GM19372 (cell line): ENCODE data around the gene RNASE8.

Experiments
- ATAC-seq: cut with Tn5 transposase; IDR thresholded peaks from one replicate; pipeline ENCODE4 v1.9.1; 2021; ENCODE audit warnings: mild to moderate bottlenecking, low read depth, moderate library complexity; ENCODE audit not compliant: unreplicated experiment

Gene RNASE8

DNA sequence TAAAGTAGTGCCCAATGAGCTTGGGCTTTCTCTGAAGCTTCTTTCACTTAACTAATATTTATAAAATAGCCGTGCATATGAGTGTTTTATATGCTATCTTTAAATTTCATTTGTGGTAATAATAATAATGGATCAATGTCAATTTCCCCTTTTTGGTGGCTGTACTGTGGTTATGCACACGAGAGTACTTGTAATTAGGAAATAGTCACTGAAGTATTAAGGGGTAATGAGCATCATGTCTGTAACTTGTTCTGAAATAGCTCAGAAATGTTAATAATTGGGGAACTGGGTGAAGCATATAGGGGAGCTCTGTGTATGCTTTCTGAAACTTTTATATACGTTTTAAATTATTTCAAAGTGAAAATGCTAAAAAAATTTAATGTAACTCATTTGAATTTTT is 7.0 kb upstream of the RNASE8 start:
- no peak for ATAC-seq

DNA sequence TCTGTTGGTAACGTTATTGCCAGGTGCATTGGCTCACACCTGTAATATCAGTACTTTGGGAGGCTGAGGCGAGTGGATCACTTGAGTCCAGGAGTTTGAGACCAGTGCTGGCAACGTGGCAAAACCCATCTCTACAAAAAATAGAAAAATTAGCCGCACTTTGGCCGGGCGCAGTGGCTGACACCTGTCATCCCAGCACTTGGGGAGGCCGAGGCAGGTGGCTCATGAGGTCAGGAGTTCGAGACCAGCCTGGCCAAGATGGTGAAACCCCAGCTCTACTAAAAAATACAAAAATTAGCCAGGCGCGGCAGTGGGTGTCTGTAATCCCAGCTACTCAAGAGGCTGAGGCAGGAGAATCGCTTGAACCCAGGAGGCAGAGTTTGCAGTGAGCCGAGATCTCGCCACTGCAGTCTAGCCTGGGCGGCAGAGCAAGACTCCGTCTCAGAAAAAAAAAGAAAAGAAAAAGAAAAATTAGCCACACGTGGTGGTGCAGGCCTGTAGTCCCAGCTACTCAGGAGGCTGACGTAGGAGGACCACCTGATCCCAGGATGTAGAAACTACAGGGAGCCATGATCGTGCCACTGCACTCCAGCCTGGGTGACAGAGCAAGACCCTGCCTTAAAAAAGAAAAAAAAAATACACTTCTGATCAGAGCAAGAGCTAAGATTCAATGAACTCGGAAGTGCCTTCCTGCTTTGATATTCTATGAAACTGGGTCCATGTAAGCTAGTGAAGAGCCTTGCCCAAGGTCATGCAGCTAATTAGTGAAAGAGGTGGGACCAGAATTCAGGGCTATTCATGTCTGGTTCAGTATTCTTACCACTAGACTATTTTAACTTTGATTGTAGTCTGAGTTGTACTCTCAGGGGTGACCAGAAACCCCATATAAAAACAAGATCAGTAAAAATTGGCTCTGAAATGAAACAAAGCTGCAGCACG is 4.2 kb upstream of the RNASE8 start:
- no peak for ATAC-seq

GRCh38 chr14:21054123-21054767 is 3.4 kb upstream of the RNASE8 start:
- ATAC-seq = no peak

DNA sequence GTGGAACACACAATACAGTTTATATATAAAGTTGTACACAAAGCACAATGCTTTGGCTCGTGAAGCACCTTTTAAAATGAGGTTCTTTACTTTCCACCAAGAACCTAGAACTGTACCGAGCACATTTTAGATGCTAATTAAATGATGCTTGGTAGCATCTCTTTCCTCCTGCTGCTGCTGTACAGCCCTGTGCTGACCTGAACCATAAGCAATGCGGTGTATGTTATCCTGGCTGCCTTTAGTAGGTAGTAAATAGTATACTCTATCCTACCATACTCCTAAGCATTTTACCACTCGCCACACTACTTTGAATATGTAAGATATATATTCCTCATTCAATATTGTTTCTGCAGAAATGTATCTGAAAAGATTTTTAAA is 2.9 kb upstream of the RNASE8 start:
- no peak for ATAC-seq

DNA sequence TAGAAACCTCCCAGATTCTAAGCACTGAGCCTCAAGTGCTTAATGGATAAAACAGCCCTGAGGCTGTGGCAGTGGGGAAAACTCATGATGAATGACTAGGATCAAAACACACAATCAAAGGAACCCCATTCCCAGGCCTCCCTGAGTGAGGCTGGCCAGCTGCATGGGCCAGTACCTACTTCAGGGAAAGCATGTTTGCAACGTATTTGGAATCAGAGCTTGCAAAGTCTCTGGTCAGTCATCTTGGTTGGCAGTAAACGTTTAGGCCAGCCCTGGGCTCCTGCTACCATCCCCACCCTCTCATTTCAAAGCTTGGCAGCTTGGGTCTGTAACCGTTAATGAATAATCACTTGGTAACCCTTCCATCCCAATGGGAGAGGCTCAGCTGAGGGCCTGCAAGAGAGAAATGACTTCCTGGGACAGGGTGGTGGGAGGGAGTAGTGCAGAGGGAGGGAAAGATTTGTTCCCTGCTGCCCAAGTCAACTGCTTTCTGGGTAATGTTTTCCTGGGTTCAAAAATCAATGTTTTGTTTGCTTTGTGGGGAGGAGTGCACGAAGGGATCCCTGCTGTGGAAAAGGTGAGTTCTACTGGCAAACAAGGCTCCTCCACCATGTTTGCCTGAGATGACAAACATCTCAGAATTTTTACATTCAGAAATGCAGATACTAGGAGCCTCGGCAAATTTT is 2.0 kb upstream of the RNASE8 start:
- no peak for ATAC-seq

GRCh38 chr14:21056520-21057163 is 980 bp upstream of the RNASE8 start:
- no peak for ATAC-seq

GRCh38 chr14:21058903-21059302 is 1.3 kb downstream of the RNASE8 start:
- ATAC-seq = no peak

DNA sequence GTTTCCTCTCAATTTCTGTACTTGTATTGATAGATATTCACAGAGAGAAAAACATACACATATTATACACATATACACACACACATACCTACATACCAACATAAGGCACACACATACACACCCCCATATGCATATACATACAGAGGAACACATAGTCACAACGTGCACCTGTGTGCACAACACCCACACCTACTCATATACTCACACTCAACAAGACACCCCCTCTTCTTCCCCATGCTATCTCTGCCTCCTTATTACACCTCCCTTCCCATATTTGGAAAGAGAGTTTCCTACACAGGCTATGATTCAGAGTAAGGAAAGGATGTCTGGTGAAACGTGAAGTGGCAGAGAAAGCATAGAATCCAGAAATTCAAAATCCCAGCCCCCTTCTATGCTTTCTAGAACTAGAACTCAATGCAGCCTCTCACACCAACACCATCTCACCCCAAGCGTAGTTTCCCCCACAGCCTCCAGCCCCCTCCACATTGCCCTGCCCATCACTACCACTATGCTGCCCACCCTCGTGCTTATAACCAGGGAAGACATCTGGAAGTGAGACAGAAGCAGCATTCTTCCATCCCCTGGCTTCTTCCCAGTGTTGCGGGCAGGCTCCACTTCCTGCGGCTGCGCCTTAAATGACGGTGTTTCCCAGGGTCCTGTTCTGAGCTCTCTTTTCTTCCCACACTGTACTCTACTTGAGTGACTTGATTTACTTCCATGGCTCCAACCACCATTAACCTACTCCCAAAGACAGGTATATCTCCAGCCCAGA is 2.4 kb downstream of the RNASE8 start:
- ATAC-seq = no peak

- ATAC-seq = no peak
These were observed 3.2 kb downstream of the RNASE8 start for GRCh38 chr14:21060614-21061346.

- ATAC-seq = no peak
These were observed 3.7 kb downstream of the RNASE8 start for GRCh38 chr14:21061347-21061668.

- ATAC-seq = no peak
These were observed 5.9 kb downstream of the RNASE8 start for GRCh38 chr14:21063479-21063878.

DNA sequence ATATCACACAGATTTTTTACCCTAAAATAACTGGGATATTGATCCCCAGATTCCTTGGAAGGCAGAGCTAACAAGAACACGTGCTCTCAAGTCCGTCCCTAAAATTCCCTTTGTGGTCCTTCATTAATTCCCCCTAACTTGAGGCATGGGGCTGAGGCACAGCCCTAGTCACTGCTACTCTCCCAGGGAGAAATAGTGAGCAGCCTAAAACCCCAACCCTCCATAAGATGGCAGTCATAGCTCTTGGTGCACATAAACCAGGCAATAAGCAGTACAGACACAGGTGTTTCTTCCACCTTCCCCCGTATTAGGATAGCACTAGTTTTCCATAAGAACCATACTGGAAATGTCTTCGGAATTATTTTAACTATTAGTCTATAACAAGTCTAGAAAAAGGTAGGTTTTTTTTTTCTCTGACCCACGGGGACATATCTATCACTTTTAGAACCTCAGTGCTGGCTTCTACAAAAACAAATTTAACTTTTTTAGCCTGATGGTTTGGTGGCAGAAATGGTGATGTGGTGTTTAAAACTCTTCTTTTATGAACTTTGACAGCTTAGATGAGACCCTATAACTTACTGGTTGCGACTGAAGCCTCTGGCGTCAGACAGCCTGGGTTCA is 9.4 kb downstream of the RNASE8 start:
- no peak for ATAC-seq

DNA sequence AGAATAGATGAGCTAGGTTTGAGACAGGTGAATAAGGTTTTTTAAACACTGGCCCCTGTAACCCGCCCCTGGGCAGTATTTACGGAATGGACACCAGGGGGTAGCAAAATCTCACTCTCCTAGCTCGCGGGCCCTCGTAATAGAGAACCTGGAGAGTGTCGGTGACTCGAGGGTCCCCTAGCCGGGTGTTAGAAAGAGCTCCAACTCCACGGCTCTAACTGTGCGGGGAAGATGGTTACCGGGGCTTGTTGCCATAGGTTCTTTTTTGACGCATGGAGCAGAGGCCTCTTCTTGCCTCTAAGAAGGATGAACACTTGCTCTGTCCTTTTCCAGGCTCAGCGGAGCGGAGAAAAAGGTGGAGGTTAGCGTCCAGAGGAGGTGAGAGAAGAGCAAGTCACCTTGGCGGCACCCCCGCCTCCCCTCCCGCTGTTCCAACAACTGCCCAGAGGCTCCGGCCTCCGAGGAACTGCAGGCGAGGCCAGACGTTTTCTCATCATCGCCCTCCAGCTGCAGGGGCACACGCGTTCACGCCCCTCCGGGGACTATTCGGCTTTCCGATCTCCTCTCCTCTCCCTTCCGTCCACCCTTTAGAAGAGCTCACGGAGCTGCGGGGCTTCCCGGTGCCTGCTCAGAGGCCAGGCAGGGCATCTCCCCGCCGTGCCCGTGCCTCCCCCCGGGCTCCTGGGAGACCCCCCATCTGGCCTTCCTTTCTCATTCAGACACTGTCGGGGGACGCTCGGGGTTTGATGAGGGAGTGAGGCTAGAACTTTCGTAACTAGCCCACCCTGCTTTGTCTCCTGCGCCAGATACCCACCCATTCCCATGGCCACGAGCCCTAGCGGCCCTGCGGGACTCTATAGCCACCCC is 11.1 kb downstream of the RNASE8 start:
- no peak for ATAC-seq

DNA sequence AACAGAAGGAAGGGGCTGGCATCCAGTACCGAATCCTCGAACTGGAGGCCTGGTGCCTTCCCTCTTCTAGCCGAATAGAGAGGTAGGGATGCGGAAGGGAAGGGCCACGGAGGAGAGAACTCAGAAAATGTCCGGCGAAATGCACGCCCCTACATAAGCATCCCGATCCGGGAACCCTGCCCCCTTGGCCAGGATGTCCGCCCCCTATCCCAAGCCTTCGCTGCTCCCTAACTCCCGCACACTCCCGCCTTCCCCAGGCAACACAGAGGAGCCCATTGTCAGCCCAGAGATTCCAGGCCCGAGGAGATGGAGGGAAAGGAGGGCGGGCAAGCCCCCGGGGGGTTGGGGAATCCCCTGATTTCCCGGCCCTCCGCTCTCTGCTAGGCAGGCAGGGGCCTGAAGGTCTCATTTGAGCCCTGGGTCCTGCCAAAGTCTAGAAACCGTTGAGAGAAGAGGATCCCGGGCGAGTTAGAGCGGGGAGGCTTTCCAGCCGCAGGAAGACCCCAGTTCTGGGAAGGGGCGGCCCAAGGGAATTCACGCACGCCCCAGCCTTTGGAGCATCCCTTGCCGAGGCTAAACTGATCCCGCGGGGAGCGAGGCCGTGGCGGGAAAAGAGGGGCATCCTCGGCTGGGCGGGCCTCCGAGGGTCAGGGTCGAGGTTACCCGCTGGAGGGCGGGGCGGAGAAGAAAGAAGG is 11.9 kb downstream of the RNASE8 start:
- no peak for ATAC-seq

- no peak for ATAC-seq
These were observed 12.5 kb downstream of the RNASE8 start, which contains the start of gene ARHGEF40 for GRCh38 chr14:21070083-21070609. TSS of gene ARHGEF40 (plus strand) at chr14:21070304. CDS start at chr14:21070397, 93 bp downstream.

- peak; percentile 11 for ATAC-seq
These were observed 13.1 kb downstream of the RNASE8 start for GRCh38 chr14:21070610-21071224.
